OCI-LY7 (cell line): ENCODE measurements around the gene BBS10.

Source experiments
- CTCF ChIP-seq: fragments of 200-600 bp; sonication (generic); conservative IDR thresholded peaks from 2 replicates; pipeline ENCODE4 v1.5.1; 2014; ENCODE audit warnings: mild to moderate bottlenecking, antibody characterized with exemption, low read length, moderate library complexity, mixed read lengths
- EZH2phosphoT487 ChIP-seq: fragments of 200-600 bp; sonication (generic); IDR thresholded peaks from 2 replicates; pipeline ENCODE4 v1.6.1; 2018; ENCODE audit warnings: low read depth, borderline replicate concordance, mild to moderate bottlenecking, mixed run types, antibody characterized with exemption, low read length, moderate library complexity, mixed read lengths

- no peak for TF ChIP-seq CTCF
- TF ChIP-seq EZH2phosphoT487: no peak
These were observed 41.1 kb downstream of the BBS10 start for GRCh38 chr12:76307083-76307482.
